K562 (cell line): ENCODE data around the gene TOM1L2.

Experiments used
- JUN ChIP-seq, 2 experiments: sonication (generic) in 1 of 2; formaldehyde crosslinking in 1 of 2; IDR thresholded peaks; 2 replicates each; pipeline versions ENCODE4 v1.6.1 to v1.8.0; 2012 to 2022; ENCODE audit warnings: borderline replicate concordance in 2 of 2, mild to moderate bottlenecking in 2 of 2, improper control_type of control experiment in 1 of 2, low read depth in 1 of 2, low read length in 1 of 2, missing genetic modification reagents in 1 of 2
- KLF1 ChIP-seq: fragments of 450-650 bp; IDR thresholded peaks from 2 replicates; pipeline ENCODE4 v1.6.1; 2016; ENCODE audit warnings: missing genetic modification characterization, missing compliant biosample characterization
- NR3C1 ChIP-seq: sonication (generic); formaldehyde crosslinking; IDR thresholded peaks from 2 replicates; pipeline ENCODE4 v1.8.1; 2022; ENCODE audit warnings: missing genetic modification reagents
- POLR2A ChIP-seq: fragments of 450-650 bp; conservative IDR thresholded peaks from 2 replicates; pipeline ENCODE4 v1.6.1; 2016
- SP1 ChIP-seq: sonication (generic); formaldehyde crosslinking; IDR thresholded peaks from 2 replicates; pipeline ENCODE4 v1.8.1; 2022; ENCODE audit warnings: mild to moderate bottlenecking, missing genetic modification reagents
- ZNF133 ChIP-seq: fragments of 250-450 bp; sonication (Bioruptor Pico); IDR thresholded peaks from 2 replicates; pipeline ENCODE4 v1.4.0; 2020; ENCODE audit warnings: mild to moderate bottlenecking
- TF ChIP-seq, protein P1 (sequence below): sonication (generic); formaldehyde crosslinking; IDR thresholded peaks from 2 replicates; pipeline ENCODE4 v1.5.0; 2020; ENCODE audit warnings: missing genetic modification reagents
- TF ChIP-seq, protein P2 (sequence below): sonication (generic); formaldehyde crosslinking; IDR thresholded peaks from 2 replicates; pipeline ENCODE4 v1.8.1; 2023; ENCODE audit warnings: mild to moderate bottlenecking, missing genetic modification reagents
- TF ChIP-seq, protein P3 (sequence below): sonication (generic); formaldehyde crosslinking; IDR thresholded peaks from 2 replicates; pipeline ENCODE4 v1.8.0; 2022; ENCODE audit warnings: missing genetic modification reagents, mild to moderate bottlenecking, borderline replicate concordance
- TF ChIP-seq, protein P4 (sequence below), 3 experiments: IDR thresholded peaks in 2 of 3; conservative IDR thresholded peaks in 1 of 3; 2 replicates each; pipeline ENCODE4 v1.5.1; 2011 to 2012; ENCODE audit warnings: low read length in 3 of 3, mild to moderate bottlenecking in 3 of 3, control low read depth in 2 of 3, improper control_type of control experiment in 1 of 3, inconsistent platforms in 1 of 3, low read depth in 1 of 3, mixed read lengths in 1 of 3, moderate library complexity in 1 of 3; ENCODE audit not compliant: insufficient read depth in 2 of 3

DNA sequence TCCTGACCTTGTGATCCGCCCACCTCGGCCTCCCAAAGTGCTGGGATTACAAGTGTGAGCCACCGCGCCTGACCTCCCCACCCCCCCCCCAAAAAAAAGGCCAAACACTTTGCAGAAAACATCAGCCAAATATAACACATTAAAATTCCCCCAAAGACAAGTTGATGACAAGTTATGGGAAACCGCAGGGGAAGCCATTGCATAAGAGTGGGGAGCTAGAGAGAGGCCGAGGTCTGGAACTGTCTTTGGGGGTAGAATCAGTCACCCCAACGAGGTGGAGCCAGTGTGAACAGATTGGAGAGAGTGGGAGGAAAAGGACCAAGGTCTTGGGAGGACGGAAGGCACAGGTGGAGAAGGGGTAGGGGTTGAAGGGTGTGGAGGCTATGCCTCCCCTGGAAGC lies 3.2 kb upstream of the TOM1L2 start:
- no peak for TF ChIP-seq JUN (IDR thresholded peaks at IDR 0.05; ENCODE audit: borderline replicate concordance, low read depth, low read length)
- no peak for TF ChIP-seq JUN (CRISPR knock-in tag; IDR thresholded peaks at IDR 0.05; ENCODE audit: borderline replicate concordance)
- TF ChIP-seq ZNF133 (CRISPR knock-in tag) = no peak
- TF ChIP-seq KLF1 (tag) = no peak
- TF ChIP-seq POLR2A = no peak
- TF ChIP-seq, protein P1, sequence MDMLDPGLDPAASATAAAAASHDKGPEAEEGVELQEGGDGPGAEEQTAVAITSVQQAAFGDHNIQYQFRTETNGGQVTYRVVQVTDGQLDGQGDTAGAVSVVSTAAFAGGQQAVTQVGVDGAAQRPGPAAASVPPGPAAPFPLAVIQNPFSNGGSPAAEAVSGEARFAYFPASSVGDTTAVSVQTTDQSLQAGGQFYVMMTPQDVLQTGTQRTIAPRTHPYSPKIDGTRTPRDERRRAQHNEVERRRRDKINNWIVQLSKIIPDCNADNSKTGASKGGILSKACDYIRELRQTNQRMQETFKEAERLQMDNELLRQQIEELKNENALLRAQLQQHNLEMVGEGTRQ = no peak
- no peak for TF ChIP-seq SP1 (CRISPR knock-in tag)
- TF ChIP-seq, protein P2, sequence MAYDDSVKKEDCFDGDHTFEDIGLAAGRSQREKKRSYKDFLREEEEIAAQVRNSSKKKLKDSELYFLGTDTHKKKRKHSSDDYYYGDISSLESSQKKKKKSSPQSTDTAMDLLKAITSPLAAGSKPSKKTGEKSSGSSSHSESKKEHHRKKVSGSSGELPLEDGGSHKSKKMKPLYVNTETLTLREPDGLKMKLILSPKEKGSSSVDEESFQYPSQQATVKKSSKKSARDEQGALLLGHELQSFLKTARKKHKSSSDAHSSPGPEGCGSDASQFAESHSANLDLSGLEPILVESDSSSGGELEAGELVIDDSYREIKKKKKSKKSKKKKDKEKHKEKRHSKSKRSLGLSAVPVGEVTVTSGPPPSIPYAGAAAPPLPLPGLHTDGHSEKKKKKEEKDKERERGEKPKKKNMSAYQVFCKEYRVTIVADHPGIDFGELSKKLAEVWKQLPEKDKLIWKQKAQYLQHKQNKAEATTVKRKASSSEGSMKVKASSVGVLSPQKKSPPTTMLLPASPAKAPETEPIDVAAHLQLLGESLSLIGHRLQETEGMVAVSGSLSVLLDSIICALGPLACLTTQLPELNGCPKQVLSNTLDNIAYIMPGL (CRISPR knock-in tag) = no peak
- TF ChIP-seq, protein P3, sequence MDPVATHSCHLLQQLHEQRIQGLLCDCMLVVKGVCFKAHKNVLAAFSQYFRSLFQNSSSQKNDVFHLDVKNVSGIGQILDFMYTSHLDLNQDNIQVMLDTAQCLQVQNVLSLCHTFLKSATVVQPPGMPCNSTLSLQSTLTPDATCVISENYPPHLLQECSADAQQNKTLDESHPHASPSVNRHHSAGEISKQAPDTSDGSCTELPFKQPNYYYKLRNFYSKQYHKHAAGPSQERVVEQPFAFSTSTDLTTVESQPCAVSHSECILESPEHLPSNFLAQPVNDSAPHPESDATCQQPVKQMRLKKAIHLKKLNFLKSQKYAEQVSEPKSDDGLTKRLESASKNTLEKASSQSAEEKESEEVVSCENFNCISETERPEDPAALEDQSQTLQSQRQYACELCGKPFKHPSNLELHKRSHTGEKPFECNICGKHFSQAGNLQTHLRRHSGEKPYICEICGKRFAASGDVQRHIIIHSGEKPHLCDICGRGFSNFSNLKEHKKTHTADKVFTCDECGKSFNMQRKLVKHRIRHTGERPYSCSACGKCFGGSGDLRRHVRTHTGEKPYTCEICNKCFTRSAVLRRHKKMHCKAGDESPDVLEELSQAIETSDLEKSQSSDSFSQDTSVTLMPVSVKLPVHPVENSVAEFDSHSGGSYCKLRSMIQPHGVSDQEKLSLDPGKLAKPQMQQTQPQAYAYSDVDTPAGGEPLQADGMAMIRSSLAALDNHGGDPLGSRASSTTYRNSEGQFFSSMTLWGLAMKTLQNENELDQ (CRISPR knock-in tag) = no peak
- TF ChIP-seq, protein P4, sequence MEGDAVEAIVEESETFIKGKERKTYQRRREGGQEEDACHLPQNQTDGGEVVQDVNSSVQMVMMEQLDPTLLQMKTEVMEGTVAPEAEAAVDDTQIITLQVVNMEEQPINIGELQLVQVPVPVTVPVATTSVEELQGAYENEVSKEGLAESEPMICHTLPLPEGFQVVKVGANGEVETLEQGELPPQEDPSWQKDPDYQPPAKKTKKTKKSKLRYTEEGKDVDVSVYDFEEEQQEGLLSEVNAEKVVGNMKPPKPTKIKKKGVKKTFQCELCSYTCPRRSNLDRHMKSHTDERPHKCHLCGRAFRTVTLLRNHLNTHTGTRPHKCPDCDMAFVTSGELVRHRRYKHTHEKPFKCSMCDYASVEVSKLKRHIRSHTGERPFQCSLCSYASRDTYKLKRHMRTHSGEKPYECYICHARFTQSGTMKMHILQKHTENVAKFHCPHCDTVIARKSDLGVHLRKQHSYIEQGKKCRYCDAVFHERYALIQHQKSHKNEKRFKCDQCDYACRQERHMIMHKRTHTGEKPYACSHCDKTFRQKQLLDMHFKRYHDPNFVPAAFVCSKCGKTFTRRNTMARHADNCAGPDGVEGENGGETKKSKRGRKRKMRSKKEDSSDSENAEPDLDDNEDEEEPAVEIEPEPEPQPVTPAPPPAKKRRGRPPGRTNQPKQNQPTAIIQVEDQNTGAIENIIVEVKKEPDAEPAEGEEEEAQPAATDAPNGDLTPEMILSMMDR (IDR thresholded peaks at IDR 0.05 in 2 of 3, conservative IDR thresholded peaks at IDR 0.05 in 1 of 3; ENCODE audit: insufficient read depth in 2 of 3, low read depth in 1 of 3, low read length in 3 of 3) = no peak
- no peak for TF ChIP-seq NR3C1
